ENCODE results near the gene TFB1M. TPM values are rescaled to one million over a fixed set of nuclear protein-coding genes. Genes with fewer than 3 reads are reported as not detected.

Gene TFB1M
- total and polyA plus RNA-seq, 2 donors (not counting 1 experiment from before 2014, with no cell fraction given), result 16.3 to 28.9 TPM

- TF ChIP-seq, protein P1, sequence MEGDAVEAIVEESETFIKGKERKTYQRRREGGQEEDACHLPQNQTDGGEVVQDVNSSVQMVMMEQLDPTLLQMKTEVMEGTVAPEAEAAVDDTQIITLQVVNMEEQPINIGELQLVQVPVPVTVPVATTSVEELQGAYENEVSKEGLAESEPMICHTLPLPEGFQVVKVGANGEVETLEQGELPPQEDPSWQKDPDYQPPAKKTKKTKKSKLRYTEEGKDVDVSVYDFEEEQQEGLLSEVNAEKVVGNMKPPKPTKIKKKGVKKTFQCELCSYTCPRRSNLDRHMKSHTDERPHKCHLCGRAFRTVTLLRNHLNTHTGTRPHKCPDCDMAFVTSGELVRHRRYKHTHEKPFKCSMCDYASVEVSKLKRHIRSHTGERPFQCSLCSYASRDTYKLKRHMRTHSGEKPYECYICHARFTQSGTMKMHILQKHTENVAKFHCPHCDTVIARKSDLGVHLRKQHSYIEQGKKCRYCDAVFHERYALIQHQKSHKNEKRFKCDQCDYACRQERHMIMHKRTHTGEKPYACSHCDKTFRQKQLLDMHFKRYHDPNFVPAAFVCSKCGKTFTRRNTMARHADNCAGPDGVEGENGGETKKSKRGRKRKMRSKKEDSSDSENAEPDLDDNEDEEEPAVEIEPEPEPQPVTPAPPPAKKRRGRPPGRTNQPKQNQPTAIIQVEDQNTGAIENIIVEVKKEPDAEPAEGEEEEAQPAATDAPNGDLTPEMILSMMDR (conservative IDR thresholded peaks at IDR 0.05 in 1 of 2, IDR thresholded peaks at IDR 0.05 in 1 of 2; ENCODE audit: low read depth in 1 of 2, low read length in 2 of 2), result no peak
- TF ChIP-seq EZH2 (IDR thresholded peaks at IDR 0.05; ENCODE audit: low read length, missing control alignments), result no peak
- Histone ChIP-seq H3K79me2 (ENCODE audit: control insufficient read depth, insufficient read depth, low read length) (no peaks in the 10 kb centered on the region), H3K9me3 (ENCODE audit: control insufficient read depth, insufficient read depth, low read depth, low read length) (no peaks in the 10 kb centered on the region), H2AFZ (ENCODE audit: low read length) (no peak overlapping the region), H3K9ac (ENCODE audit: insufficient read depth, low read length) (no peak overlapping the region), H3K36me3 (ENCODE audit: control insufficient read depth, insufficient read depth, low read length) (no peaks in the 10 kb centered on the region), H3K4me2 (ENCODE audit: extremely low read depth, insufficient read depth, low read length) (no peak overlapping the region), H4K20me1 (ENCODE audit: control insufficient read depth, extremely low read depth, insufficient read depth, low read length) (no peaks in the 10 kb centered on the region), H3K27ac (ENCODE audit: insufficient read depth, low read length) (no peak overlapping the region), H3K27me3 (ENCODE audit: control insufficient read depth, insufficient read depth, low read length) (no peaks in the 10 kb centered on the region), H3K4me1 (ENCODE audit: control insufficient read depth, extremely low read depth, insufficient read depth, low read length) (no peaks in the 10 kb centered on the region), H3K4me3 (replicated peaks in 1 of 4; ENCODE audit: control extremely low read depth in 1 of 4, insufficient read depth in 1 of 4, low read depth in 3 of 4, low read length in 4 of 4) (no peak overlapping the region)
- DNase-seq (ENCODE audit: low read depth in 2 of 2), result peak in 1 of 2 donors; percentile 36
Observed at GRCh38 chr6:155212106-155212505, 102.2 kb downstream of the TFB1M start.

DNA sequence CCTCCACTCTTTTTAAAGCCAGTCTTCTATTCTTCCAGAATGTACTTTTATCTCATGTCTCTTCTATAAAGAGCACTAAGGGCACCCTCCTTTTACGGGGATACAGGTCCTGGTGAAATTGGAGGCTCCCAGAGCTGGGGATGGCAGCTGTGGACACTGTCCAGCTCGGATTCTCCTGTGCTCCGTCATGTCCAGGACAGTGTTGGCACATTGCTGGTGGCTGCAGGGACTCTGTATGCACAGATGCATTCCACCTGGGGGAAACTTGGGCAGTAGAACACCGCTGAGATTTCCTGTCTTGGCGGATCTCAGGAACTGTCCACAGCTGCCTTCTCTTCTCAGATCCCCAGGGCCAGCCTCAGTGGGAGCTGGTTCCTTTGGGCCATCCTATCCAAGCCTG lies 107.1 kb downstream of the TFB1M start:
- H3K27ac ChIP-seq (ENCODE audit: insufficient read depth, low read length), result no peak overlapping the region
- no peaks in the 10 kb centered on the region for H3K36me3 ChIP-seq (ENCODE audit: control insufficient read depth, insufficient read depth, low read length)
- H4K20me1 ChIP-seq (ENCODE audit: control insufficient read depth, extremely low read depth, insufficient read depth, low read length), result no peaks in the 10 kb centered on the region
- no peak overlapping the region for H3K9ac ChIP-seq (ENCODE audit: insufficient read depth, low read length)
- no peaks in the 10 kb centered on the region for H3K9me3 ChIP-seq (ENCODE audit: control insufficient read depth, insufficient read depth, low read depth, low read length)
- no peak for DNase-seq (ENCODE audit: low read depth in 2 of 2)
- TF ChIP-seq, protein P1 (conservative IDR thresholded peaks at IDR 0.05 in 1 of 2, IDR thresholded peaks at IDR 0.05 in 1 of 2; ENCODE audit: low read depth in 1 of 2, low read length in 2 of 2), result no peak
- TF ChIP-seq EZH2 (IDR thresholded peaks at IDR 0.05; ENCODE audit: low read length, missing control alignments), result no peak
- H3K4me2 ChIP-seq (ENCODE audit: extremely low read depth, insufficient read depth, low read length), result no peak overlapping the region
- H2AFZ ChIP-seq (ENCODE audit: low read length), result no peak overlapping the region
- no peak overlapping the region for H3K4me3 ChIP-seq (replicated peaks in 1 of 4; ENCODE audit: control extremely low read depth in 1 of 4, insufficient read depth in 1 of 4, low read depth in 3 of 4, low read length in 4 of 4)
- H3K27me3 ChIP-seq (ENCODE audit: control insufficient read depth, insufficient read depth, low read length), result no peaks in the 10 kb centered on the region
- no peaks in the 10 kb centered on the region for H3K4me1 ChIP-seq (ENCODE audit: control insufficient read depth, extremely low read depth, insufficient read depth, low read length)
- H3K79me2 ChIP-seq (ENCODE audit: control insufficient read depth, insufficient read depth, low read length), result no peaks in the 10 kb centered on the region

Other genes starting within 250 kb of the TFB1M start
- gene CLDN20, start 50.5 kb downstream of the TFB1M start, total RNA-seq, result not detected in 2 replicates
- 0.05 TPM in 1 of 2 replicates, not detected in the other for gene CLDN20, start 50.5 kb downstream of the TFB1M start, polyA plus RNA-seq
- not detected in 2 replicates for gene NOX3, start 141.4 kb upstream of the TFB1M start, total RNA-seq
- not detected in 2 replicates for gene NOX3, start 141.4 kb upstream of the TFB1M start, polyA plus RNA-seq